ENCODE data around the gene ISLR. TPM values are rescaled to one million over a fixed set of nuclear protein-coding genes. Genes with fewer than 3 reads are reported as not detected.

Gene ISLR
- polyA plus RNA-seq, 10 donors, result 131 to 259 (median 181) TPM

GRCh38 chr15:74168711-74169126, 4.8 kb upstream of the ISLR start:
- peak; percentile 49 to 86 (median 73) for DNase-seq

- peak in 1 of 3 donors; percentile 54 for DNase-seq
Observed at GRCh38 chr15:74170071-74170844, 3.3 kb upstream of the ISLR start.

- DNase-seq, result no peak
Observed at GRCh38 chr15:74170875-74171578, 2.5 kb upstream of the ISLR start.

- no peak for DNase-seq
Observed at GRCh38 chr15:74171965-74172541, 1.5 kb upstream of the ISLR start.

- peak; percentile 64 to 93 (median 80) for DNase-seq
Observed at GRCh38 chr15:74172701-74173379, 670 bp upstream of the ISLR start.

GRCh38 chr15:74174219-74174957, 878 bp downstream of the ISLR start:
- DNase-seq, result peak; percentile 78 to 95 (median 89)

GRCh38 chr15:74174958-74175253, 1.4 kb downstream of the ISLR start:
- DNase-seq, result no peak

GRCh38 chr15:74175271-74176191, 2.0 kb downstream of the ISLR start:
- DNase-seq, result no peak

GRCh38 chr15:74176262-74177214, 3.0 kb downstream of the ISLR start:
- DNase-seq, result no peak

- no peak for DNase-seq
Observed at GRCh38 chr15:74178326-74179100, 5.0 kb downstream of the ISLR start.

- DNase-seq, result peak in 1 of 3 donors; percentile 74
Observed at GRCh38 chr15:74179101-74179841, 5.8 kb downstream of the ISLR start.

GRCh38 chr15:74179983-74180880, 6.7 kb downstream of the ISLR start:
- DNase-seq, result peak; percentile 73 to 92 (median 82)

GRCh38 chr15:74180881-74181602, 7.5 kb downstream of the ISLR start:
- DNase-seq, result no peak

GRCh38 chr15:74182131-74182530, 8.6 kb downstream of the ISLR start:
- DNase-seq, result no peak

GRCh38 chr15:74184582-74185091, 11.1 kb downstream of the ISLR start:
- DNase-seq, result no peak

Data from muscle of back (tissue), 11 donors.